ENCODE results near the gene KLHL26. TPM values are rescaled to one million over a fixed set of nuclear protein-coding genes. Genes with fewer than 3 reads are reported as not detected.

KLHL26 gene
- total RNA-seq, 4 donors from 2014 or later, result 13.4 to 20.2 (median 15.9) TPM

DNA sequence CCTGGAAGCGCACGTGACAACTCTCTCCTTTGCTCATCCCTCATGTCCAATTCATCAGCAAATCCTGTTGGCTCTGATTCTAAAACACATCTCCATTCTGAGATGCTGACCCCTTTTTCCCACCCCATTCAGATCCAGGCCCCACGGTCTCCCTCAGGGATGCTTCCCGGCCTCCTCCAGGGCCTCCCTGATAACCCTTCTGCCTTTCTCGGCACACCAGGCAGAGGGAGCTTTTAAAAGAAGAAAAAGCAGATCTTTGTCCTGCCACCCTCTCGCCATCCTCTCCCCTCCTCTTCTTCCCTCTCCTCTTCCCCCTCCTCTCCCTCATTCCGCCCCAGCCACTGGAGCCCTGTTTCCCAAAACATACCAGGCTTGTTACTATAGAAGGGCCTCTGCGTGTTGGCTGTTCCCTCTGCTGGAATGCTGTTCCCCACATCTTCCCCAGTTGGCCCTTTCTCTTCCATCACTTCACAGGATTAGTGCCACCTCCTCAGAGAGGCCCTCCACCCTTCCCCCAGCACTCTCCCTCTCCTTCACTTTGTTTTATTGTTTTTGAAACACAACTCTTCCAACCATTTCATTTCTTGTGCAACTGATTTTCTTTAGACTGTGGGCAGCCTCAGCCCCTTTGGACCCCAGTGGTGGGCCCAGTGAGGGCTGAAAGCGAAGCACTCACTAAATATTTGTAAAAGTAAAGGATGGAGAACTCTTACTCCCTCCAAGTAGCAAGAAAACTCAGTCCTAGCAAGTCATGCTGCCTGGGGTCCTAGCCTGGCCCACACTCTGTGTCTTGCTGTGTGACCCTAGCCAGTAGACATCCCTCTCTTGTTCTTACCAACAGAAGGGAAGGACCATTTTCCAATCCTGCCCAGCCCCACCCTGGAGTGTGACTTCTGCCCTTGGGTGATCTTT, 27.8 kb upstream of the KLHL26 start:
- WGBS, 2 donors, result 73 to 74% methylated on average over 9 of the region's 9 CpGs

DNA sequence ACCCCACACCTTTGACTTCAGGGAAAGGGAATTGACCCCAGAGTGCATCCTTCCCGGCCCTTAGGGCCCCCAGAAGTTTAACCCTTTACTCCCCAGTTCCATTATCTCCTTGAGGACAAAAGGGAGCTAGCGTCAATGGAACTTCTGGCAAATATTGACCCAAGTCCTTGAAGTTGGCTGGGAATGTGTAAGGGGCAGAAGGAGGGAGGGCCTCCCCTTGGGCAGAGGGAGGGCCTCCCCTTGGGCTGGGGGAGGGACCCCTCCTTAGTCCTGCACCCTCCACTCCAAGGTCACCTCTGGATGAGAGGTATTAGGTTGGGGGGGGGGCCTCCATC, 27.1 kb upstream of the KLHL26 start:
- H3K27me3 ChIP-seq, result peaks cover 53% of the 10 kb centered on the region

More for the DNA sequence above, 27.8 kb upstream of the KLHL26 start:
- no peak for DNase-seq
- Histone ChIP-seq H3K36me3 (no peaks in the 10 kb centered on the region), H3K27ac (no peak overlapping the region), H3K9me3 (no peaks in the 10 kb centered on the region), H3K27me3 (peaks cover 59% of the 10 kb centered on the region), H3K4me1 (peaks cover 28 to 47% of the 10 kb centered on the region in 2 donors), H3K4me3 (replicated peaks in 1 of 3) (no peak overlapping the region)
- TF ChIP-seq, protein P1, sequence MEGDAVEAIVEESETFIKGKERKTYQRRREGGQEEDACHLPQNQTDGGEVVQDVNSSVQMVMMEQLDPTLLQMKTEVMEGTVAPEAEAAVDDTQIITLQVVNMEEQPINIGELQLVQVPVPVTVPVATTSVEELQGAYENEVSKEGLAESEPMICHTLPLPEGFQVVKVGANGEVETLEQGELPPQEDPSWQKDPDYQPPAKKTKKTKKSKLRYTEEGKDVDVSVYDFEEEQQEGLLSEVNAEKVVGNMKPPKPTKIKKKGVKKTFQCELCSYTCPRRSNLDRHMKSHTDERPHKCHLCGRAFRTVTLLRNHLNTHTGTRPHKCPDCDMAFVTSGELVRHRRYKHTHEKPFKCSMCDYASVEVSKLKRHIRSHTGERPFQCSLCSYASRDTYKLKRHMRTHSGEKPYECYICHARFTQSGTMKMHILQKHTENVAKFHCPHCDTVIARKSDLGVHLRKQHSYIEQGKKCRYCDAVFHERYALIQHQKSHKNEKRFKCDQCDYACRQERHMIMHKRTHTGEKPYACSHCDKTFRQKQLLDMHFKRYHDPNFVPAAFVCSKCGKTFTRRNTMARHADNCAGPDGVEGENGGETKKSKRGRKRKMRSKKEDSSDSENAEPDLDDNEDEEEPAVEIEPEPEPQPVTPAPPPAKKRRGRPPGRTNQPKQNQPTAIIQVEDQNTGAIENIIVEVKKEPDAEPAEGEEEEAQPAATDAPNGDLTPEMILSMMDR (IDR thresholded peaks at IDR 0.05), result no peak
- no peak for TF ChIP-seq POLR2A (IDR thresholded peaks at IDR 0.05)
- intact Hi-C loops (cut with DNase I), result no loop called here

DNA sequence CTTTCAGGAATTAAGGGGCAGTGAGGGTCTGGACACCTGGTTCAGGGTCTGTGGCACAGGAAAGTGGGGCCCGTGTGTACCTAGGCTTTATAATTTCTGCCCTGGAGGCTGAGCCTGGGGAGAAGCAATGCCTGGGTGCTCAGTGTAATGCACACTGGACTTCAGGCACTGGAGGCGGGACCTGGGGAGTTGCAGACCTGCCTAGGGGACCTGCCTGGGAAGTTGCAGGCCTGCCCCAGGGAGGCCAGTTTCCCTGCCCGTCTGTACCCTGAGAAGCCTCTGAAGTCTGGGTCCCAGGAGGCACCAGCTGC, 26.6 kb upstream of the KLHL26 start:
- Histone ChIP-seq H3K36me3 (no peaks in the 10 kb centered on the region), H3K9me3 (no peaks in the 10 kb centered on the region), H3K4me1 (peaks cover 28 to 47% of the 10 kb centered on the region in 2 donors), H3K27me3 (peaks cover 48% of the 10 kb centered on the region), H3K4me3 (replicated peaks in 1 of 3) (no peak overlapping the region), H3K27ac (no peak overlapping the region)
- DNase-seq, result no peak
- 67% methylated on average over 2 of the region's 3 CpGs; no CpG with 5 or more reads in 1 of the 2 donors for WGBS, 2 donors
- TF ChIP-seq, protein P1 (IDR thresholded peaks at IDR 0.05), result no peak
- no peak for TF ChIP-seq POLR2A (IDR thresholded peaks at IDR 0.05)
- intact Hi-C loops (cut with DNase I), result no loop called here

More for the DNA sequence above, 27.1 kb upstream of the KLHL26 start:
- no peak for TF ChIP-seq POLR2A (IDR thresholded peaks at IDR 0.05)
- TF ChIP-seq, protein P1 (IDR thresholded peaks at IDR 0.05), result no peak
- no peak for DNase-seq
- no peak overlapping the region for H3K4me3 ChIP-seq (replicated peaks in 1 of 3)
- 46 to 52% methylated on average over 2 of the region's 2 CpGs for WGBS, 2 donors
- no peaks in the 10 kb centered on the region for H3K9me3 ChIP-seq
- no peak overlapping the region for H3K27ac ChIP-seq
- no peaks in the 10 kb centered on the region for H3K36me3 ChIP-seq
- intact Hi-C loops (cut with DNase I), result no loop called here
- peaks cover 28 to 47% of the 10 kb centered on the region in 2 donors for H3K4me1 ChIP-seq

DNA sequence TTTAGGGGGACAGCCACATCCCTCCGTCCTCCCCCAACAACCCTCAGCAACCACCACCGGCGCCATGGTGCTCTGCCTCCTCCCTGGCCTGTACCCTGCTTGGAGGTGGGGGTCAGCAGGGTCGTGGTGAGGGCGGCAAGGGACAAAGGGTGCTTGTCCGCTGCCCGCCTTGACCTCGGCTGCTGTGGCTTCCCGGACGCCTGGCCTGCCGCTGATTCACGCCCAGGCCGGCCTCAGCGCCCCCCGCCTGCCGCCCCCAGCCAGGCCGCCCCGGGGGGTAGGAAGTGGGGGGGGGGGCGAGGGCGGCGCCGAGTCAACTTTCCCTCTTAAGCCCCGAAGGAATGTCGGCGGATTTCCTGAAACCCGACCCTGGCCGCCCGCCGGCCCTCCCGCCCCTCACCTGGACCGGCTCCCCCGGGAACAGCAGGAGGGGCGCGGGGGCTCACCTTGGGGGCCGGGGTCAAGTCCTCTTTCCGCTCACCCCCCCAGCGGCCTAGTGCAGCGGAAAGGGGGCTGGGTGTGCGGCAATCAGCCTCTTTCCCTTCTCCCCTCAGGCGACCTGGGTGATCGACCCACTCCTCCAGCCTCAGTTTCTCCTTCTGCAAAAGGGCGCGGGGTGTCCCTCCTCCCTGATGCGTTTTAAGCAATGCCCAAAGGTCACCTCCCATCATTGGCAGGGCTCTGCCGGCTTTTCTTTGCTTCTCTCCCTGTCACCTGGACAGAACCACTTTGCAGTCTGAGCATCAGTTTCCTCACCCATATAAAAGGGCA, 26.1 kb upstream of the KLHL26 start:
- H3K36me3 ChIP-seq, result no peaks in the 10 kb centered on the region
- DNase-seq, result no peak
- peaks cover 47% of the 10 kb centered on the region for H3K27me3 ChIP-seq
- H3K9me3 ChIP-seq, result no peaks in the 10 kb centered on the region
- no peak overlapping the region for H3K27ac ChIP-seq
- no peak for TF ChIP-seq POLR2A (IDR thresholded peaks at IDR 0.05)
- TF ChIP-seq, protein P1 (IDR thresholded peaks at IDR 0.05), result no peak
- intact Hi-C loops (cut with DNase I), result no loop called here
- peaks cover 28 to 46% of the 10 kb centered on the region in 2 donors for H3K4me1 ChIP-seq
- no peak overlapping the region for H3K4me3 ChIP-seq (replicated peaks in 1 of 3)
- WGBS, 2 donors, result 4 to 7% methylated on average over 20 of the region's 45 CpGs

Data from thyroid gland (tissue), 4 donors.